Cardiac septum (tissue), 1 donor: ENCODE measurements around the gene SAT1. TPM values are rescaled to one million over a fixed set of nuclear protein-coding genes. Genes with fewer than 3 reads are reported as not detected.
"Not testable (repeated sequence)": the region's sequence is repeated elsewhere in the genome, so short reads cannot be mapped to it uniquely, and the experiment has no call there.

Experiments
- DNase-seq: peaks from one replicate; pipeline ENCODE4 v3.0.0-alpha.2; 2020; ENCODE audit warnings: low spot score
- intact Hi-C: fragments of 100-400 bp; cut with DNase I; formaldehyde crosslinking; loops from one replicate; pipeline ENCODE4 v1.14.0; 2022
- total RNA-seq: library from RNA; stranded (reverse); fragmentation: NEBNext Ultra II Directional; extraction: Animal tissue kit (Norgen Biotek cat#: 25700); gene quantifications from one replicate; pipeline ENCODE4 v1.2.1, GENCODE V29; 2021
- donor health status: DM: no; HTN: no; CAD: no.

Gene SAT1
- total RNA-seq, 1 donor from 2014 or later = 156 TPM

DNA sequence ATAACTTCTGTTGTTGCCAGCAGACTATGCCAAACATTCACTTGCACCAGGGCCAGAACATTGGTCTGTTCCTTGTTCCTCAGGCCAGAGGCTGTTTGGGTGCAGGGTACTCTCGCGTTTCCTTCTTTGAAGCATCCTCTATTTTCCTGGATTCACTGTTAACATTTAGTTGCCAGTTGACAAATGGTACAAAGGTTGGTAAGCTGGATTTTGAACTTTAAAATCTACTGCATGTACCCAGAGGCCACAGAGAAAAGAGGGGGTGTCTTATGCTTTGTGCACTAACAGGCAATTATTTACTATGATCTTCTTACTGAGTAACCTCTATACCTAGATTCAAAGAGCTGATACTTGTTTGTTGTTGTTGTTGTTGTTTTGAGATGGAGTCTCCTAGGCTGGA lies 12.8 kb upstream of the SAT1 start:
- intact Hi-C loops = no loop called here
- DNase-seq = no peak

DNA sequence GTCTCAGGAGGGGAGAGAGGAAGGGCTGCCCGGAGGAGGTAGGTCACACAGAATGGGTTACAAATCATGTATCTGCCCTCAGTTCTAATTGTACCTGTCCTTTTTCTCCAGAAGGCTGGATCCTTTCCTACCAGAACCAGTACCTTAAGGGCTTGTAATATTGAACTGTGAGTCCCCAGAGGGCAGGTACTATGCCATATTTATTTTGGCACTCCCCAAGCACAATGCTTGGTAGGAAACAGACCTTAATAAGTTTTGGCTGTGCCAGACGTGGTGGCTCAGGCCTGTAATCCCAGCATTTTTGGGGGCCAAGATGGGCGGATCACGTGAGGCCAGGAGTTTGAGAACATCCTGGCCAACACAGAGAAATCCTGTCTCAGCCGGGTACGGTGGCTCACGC lies 11.9 kb upstream of the SAT1 start:
- intact Hi-C loops, DNase-seq: not testable (repeated sequence)

DNA sequence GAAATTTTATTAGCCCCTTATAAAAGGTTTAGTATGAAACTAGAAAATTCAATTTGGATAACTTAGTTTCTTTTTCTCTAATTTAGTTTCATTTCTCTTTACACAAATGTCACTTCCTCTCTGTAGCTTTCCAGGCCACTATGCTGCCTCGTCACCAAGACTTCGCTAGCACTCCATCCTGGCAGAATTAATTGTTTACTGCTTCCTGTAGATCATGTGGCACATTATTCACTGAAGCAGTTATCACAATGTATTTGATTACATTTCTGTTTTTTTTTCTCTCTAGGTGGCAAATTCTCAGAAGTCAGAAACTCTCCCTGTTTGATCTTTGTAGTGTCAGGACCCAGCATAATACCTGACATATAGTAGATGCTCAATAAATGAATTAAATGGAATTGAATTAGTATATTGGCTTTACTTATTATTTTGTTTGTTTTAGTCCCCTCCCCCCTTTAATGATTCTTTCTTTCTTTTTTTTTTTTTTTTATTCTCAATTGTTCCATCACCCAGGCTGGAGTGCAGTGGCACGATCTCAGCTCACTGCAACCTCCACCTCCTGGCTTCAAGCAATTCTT lies 9.3 kb upstream of the SAT1 start:
- no peak for DNase-seq
- intact Hi-C loops = no loop called here

DNA sequence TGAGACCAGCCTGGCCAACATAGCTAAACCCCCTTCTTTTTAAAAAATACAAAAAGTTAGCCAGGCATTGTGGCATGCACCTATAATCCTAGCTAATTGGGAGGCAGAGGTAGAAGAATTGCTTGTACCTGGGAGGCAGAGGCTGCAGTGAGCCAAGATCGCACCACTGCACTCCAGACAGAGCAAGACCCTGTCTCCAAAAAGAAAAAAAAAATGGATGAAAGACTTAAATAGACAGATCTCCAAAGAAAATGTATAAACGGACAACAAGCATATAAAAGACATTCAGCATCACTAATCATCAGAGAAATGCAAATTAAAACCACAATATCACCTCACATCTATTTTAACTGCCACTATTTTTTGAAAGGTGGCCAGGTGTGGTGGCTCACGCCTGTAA lies 6.6 kb upstream of the SAT1 start:
- intact Hi-C loops = no loop called here
- DNase-seq = no peak

DNA sequence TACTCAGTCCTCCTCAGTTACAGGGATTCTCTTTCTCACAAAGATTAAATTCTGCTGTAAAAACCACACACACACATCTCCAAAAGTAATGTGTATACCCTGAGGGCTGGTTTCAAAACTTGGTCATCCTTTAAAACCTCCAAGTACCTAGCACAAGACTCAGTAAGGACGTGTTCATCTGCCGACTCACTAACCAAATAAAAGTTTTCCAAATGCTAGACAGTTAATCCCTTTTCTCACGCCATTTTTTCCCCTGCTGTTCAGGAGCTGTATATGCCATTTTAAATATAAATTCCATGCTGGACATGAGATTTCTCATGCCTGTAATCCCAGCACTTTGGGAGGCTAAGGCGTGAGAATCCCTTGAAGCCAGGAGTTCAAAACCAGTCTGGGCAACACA lies 3.9 kb upstream of the SAT1 start:
- intact Hi-C loops = no loop called here
- DNase-seq = no peak

DNA sequence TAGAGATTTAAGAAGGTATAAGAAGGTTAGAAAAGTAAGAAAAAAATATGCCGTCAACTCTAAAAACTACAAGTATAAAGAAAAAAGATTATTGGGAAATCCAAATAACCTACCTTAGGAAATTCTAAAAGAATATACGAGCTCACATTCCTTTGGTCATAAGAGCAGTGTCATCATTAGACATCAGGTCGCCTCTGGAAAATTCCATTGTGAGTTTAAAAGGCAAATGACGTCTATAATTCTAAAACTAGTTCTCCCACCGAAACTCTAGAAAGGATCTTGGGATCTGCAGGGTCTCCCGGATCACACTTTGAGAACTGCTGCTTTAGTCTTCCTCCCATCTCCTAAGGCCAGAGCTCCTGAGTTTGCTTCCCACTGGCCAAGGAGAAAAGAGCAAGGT lies 518 bp upstream of the SAT1 start:
- intact Hi-C loops = loop anchor here (2.0 to 10.0 kb wide), 3 partner anchors 40 to 272 kb away; partner anchors contain the start of genes ACOT9, EIF2S3 and KLHL15
- DNase-seq = no peak

DNA sequence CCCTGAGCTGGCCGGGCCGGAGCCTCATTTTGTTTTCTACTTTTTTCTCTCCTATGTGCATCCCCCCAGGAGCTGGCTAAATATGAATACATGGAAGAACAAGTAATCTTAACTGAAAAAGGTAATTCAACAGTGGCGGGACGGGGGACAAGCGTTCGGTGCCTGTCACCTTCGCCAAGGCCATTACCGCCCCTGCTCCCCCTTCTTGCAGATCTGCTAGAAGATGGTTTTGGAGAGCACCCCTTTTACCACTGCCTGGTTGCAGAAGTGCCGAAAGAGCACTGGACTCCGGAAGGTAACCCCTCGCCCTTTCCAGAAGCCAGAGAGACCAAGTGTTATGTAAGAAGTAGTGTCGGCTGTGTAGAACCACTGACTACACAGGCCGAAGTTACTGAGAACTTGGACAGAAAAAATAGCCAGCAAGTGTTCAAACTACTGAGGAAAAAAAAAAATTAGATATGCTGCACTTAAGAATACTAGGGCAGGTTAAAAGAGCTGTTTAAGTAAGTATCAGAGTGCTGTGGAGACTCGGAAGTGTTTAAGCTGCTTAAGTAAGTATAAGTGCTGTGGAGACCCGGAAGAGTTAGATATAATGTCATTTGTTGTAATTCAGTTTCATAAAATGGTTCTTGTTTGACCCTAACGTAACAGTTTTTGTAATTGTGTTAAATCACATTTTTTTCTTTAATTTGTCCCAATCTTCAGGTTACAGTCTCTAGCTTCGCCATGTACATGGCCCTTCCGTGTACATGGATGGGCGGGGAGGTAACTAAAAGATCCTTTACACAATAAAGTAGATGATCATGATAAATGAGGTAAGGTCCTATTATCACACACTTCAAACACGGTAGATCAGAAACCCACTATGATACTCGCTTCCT lies 856 bp downstream of the SAT1 start:
- intact Hi-C loops = loop anchor here (1.0 to 10.0 kb wide), 4 partner anchors 42 to 271 kb away; partner anchors contain the start of genes ACOT9, EIF2S3 and KLHL15
- no peak for DNase-seq

DNA sequence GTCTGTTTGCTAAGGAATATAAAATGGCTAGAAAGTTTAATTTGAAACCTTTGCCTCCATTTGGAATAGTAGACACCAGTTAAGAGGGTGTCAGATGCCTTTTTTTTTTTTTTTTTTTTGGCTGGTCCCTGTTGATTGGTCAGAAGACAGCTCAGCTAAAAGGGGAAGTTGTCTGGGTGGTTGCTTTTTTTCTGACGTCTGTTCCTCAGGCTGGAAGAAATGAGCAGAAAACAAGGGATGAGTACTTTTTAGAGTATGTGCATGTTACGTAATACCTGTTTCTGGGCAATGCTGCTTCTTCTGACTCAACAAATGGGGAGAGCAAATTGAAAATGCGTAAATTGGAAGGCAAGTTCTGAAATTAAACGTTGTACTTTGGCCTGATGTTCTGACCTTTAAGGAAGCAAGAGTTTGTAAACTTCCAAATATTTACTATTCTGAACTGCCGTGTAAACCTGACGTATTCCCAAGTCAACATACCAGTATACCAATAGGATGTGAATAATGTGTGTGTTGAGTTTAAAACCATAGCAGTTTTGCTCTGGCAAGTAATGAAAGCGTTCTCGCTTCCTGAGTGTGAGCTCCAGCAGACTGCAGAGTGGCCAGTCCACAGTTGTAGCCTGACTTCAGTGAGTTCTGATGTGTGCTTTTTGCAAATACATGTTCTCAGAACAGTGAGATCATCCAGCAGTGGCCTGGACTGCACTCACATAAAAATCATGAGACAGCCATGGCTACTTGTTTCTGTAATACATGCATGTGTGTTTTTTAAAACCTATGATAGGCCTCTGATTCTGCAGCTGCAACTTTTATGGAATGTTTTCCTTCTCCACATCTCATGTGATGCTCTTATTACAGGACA lies 1.7 kb downstream of the SAT1 start:
- DNase-seq = no peak
- intact Hi-C loops = loop anchor here (5.0 to 10.0 kb wide), 2 partner anchors 42 to 240 kb away; partner anchors contain the start of genes ACOT9 and KLHL15

DNA sequence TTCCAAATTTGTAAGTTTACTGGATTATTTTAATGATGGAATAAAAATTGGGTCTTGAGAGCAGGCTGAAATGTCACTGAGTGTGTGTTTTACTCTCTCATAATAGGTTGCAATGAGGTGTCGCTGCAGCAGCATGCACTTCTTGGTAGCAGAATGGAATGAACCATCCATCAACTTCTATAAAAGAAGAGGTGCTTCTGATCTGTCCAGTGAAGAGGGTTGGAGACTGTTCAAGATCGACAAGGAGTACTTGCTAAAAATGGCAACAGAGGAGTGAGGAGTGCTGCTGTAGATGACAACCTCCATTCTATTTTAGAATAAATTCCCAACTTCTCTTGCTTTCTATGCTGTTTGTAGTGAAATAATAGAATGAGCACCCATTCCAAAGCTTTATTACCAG lies 2.6 kb downstream of the SAT1 start:
- DNase-seq = no peak
- intact Hi-C loops = loop anchor here (10.0 kb wide), 1 partner anchor 239 kb away; the partner anchor contains the start of gene KLHL15

DNA sequence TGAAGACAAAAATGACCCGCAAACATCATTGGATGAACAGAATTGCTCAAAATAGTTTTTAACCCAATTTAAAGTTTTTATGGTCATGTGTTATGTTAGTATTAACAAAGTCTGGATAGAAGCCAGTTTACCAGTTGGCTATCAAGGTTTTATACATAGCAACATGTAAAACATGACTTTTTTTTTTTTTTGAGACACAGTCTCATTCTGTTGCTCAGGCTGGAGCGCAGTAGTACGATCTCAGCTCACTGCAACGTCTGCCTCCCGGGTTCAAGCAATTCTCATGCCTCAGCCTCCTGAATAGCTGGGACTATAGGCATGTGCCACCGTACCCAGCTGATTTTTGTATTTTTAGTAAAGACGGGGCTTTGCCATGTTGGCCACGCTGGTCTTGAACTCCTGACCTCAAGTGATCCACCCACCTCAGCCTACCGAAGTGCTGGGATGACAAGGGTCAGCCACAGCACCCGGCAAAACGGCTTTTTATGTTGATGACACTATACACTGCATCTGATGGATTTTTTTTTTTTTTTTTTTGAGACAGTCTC lies 3.4 kb downstream of the SAT1 start:
- intact Hi-C loops = loop anchor here (10.0 kb wide), 1 partner anchor 238 kb away; the partner anchor contains the start of gene KLHL15
- DNase-seq = no peak

- intact Hi-C loops = loop anchor here (10.0 kb wide), 1 partner anchor 237 kb away; the partner anchor contains the start of gene KLHL15
- no peak for DNase-seq
These were observed 4.8 kb downstream of the SAT1 start for GRCh38 chrX:23787745-23788118.

DNA sequence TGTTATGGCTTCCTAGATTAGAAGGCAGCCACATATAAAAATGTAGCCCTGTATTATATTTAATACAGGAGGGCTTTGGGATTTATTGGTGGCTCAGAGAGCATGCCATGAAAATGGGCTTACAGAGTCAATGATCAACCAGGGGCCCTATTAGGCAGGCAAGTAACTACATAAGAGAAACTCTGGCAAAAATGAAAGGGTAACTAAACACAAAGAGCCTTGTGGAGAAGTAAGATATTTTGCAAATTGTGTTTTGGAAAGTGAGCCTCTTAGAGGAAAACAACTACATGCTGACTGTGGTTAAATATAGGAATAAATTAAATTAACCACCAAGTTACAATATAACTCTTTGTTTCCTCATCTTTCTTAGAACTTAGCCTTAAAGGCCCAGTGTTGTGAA lies 5.5 kb downstream of the SAT1 start:
- intact Hi-C loops = loop anchor here (10.0 kb wide), 1 partner anchor 236 kb away; the partner anchor contains the start of gene KLHL15
- no peak for DNase-seq

DNA sequence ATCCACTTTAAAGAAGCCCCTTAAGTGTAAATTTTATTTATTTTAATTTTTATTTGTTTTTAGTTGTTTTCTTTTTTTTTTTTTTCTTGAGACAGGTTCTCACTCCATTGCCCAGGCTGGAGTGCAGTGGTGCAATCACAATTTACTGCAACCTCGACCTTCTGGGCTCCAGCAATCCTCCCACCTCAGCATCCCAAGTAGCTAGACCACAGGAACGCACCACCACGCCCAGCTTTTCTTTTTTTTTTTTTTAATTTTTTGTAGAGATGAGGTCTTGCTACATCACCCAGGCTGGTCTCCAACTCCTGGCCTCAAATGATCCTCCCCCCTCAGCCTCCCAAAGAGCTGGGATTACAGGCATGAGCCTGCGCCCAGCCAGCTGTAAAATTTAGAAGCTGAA lies 6.0 kb downstream of the SAT1 start:
- DNase-seq = no peak
- intact Hi-C loops = loop anchor here (10.0 kb wide), 1 partner anchor 236 kb away; the partner anchor contains the start of gene KLHL15

DNA sequence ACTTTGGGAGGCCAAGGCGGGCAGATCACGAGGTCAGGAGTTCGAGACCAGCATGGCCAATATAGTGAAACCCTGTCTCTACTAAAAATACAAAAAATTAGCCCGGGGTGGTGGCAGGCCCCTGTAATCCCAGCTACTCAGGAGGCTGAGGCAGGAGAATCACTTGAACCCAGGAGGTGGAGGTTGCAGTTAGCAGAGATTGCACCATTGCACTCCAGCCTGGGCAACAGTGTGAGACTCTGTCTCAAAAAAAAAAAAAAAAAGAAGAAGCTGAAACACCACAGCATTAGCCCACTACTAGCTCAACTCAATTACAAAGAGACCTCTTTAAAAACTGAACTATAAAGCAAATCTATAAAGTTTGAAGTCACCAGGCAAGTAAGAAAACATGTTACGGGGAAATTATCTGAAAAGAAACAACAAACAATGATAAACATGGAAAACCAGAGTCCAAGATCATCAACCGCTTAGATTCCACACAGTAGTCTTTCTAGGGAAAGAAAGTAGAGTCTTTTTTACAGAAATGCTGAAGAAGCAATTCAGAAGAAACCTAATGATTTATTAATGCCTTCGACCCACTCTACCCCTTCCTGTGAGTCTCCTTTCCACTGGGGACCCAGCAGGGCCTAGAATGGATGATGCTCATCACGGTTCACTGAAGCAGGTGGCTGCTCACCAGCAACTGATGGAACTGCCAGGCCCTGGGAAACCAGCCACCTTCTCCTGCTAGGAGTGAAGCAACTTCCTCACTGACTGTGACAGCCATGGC lies 6.6 kb downstream of the SAT1 start:
- intact Hi-C loops = loop anchor here (10.0 kb wide), 1 partner anchor 235 kb away; the partner anchor contains the start of gene KLHL15
- DNase-seq = no peak

GRCh38 chrX:23790155-23790497 lies 7.2 kb downstream of the SAT1 start:
- intact Hi-C loops = no loop called here
- no peak for DNase-seq

- intact Hi-C loops = no loop called here
- DNase-seq = no peak
These were observed 10.0 kb downstream of the SAT1 start for GRCh38 chrX:23792861-23793553.

DNA sequence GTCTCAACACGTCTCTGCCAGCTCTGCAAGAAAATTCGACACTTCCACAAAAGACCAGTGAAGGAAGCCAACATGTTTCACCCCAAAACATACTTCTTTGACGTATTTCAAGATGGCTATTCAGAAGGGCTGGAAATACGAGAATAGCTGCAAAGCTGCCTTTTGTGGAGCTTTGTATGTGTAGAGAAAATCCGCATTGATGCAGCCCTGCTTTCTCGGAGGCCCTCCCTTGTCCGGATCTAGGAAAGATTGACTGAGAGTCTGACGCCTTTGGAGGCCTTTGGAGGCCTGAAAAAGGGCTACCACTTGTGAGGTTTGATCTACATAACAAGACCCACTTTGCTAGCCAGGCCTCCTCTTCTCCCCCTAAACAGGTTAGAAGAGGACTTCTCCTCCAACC lies 12.2 kb downstream of the SAT1 start:
- intact Hi-C loops = no loop called here
- DNase-seq = no peak
